ENCODE results near the gene ALAD. TPM values are rescaled to one million over a fixed set of nuclear protein-coding genes. Genes with fewer than 3 reads are reported as not detected.

The ALAD gene
- total RNA-seq, 1 experiment from 2014 or later: 21.0 TPM

- H3K27me3 ChIP-seq (ENCODE audit: low read length): no peaks in the 10 kb centered on the region
- DNase-seq: no peak
- H3K36me3 ChIP-seq (ENCODE audit: insufficient read depth, low read length): no peaks in the 10 kb centered on the region
- no peak overlapping the region for H2AFZ ChIP-seq (ENCODE audit: low read length)
- peaks cover 8% of the 10 kb centered on the region for H3K4me1 ChIP-seq (ENCODE audit: low read length)
- no peaks in the 10 kb centered on the region for H3K9me3 ChIP-seq (ENCODE audit: low read length)
- no peaks in the 10 kb centered on the region for H3K79me2 ChIP-seq (ENCODE audit: low read length)
- H3K4me3 ChIP-seq (ENCODE audit: low read length): no peak overlapping the region
- no peak overlapping the region for H3K27ac ChIP-seq (ENCODE audit: low read length)
- H3K9me2 ChIP-seq (replicated peaks; ENCODE audit: insufficient read depth, low read length): no peaks in the 10 kb centered on the region
- no peak overlapping the region for H3K4me2 ChIP-seq (ENCODE audit: low read depth, low read length, poor library complexity, severe bottlenecking)
- H4K20me1 ChIP-seq (ENCODE audit: insufficient read depth, low read depth, low read length): no peaks in the 10 kb centered on the region
- H3K9ac ChIP-seq (ENCODE audit: low read length): no peak overlapping the region
Measured at GRCh38 chr9:113352006-113352405, 49.1 kb downstream of the ALAD start.

GRCh38 chr9:113350937-113351336, 50.1 kb downstream of the ALAD start:
- Histone ChIP-seq H3K9me3 (ENCODE audit: low read length) (no peaks in the 10 kb centered on the region), H3K9me2 (replicated peaks; ENCODE audit: insufficient read depth, low read length) (no peaks in the 10 kb centered on the region), H3K4me3 (ENCODE audit: low read length) (no peak overlapping the region), H4K20me1 (ENCODE audit: insufficient read depth, low read depth, low read length) (no peaks in the 10 kb centered on the region), H3K79me2 (ENCODE audit: low read length) (no peaks in the 10 kb centered on the region), H3K9ac (ENCODE audit: low read length) (no peak overlapping the region), H2AFZ (ENCODE audit: low read length) (no peak overlapping the region), H3K4me2 (ENCODE audit: low read depth, low read length, poor library complexity, severe bottlenecking) (no peak overlapping the region), H3K4me1 (ENCODE audit: low read length) (peaks cover 8% of the 10 kb centered on the region), H3K27ac (ENCODE audit: low read length) (no peak overlapping the region), H3K36me3 (ENCODE audit: insufficient read depth, low read length) (no peaks in the 10 kb centered on the region), H3K27me3 (ENCODE audit: low read length) (no peaks in the 10 kb centered on the region)
- no peak for DNase-seq

DNA sequence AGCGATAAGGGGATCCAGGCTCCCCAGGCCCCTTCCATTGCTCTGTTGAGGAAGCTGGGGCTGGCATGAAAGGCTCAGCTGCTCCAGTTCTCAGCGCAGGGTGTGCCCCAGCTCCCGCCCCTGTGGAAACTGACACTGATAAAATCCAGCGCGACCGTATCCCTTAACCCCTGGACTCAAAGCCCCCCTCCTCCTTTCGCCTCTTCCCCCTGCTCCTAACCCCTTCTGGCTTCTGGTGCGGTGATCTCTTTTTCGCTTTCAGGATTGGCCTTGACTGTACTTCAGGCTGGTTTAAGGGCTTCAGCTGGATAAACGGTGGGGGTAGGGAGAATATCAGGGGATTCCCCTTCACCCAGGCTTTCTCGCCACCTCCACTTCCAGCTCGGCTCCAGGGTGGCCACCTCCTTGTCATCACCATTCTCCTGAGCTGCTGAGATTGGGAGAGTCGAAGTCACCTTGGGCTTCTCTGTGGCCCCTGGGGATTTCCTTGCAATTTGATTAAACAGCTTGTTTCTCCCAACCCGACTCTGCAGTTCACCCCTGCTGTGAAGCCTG, 50.9 kb downstream of the ALAD start:
- no peak for DNase-seq
- H3K4me1 ChIP-seq (ENCODE audit: low read length): peaks cover 8% of the 10 kb centered on the region
- H2AFZ ChIP-seq (ENCODE audit: low read length): no peak overlapping the region
- H3K4me3 ChIP-seq (ENCODE audit: low read length): no peak overlapping the region
- no peaks in the 10 kb centered on the region for H3K27me3 ChIP-seq (ENCODE audit: low read length)
- no peak overlapping the region for H3K9ac ChIP-seq (ENCODE audit: low read length)
- H3K36me3 ChIP-seq (ENCODE audit: insufficient read depth, low read length): no peaks in the 10 kb centered on the region
- no peaks in the 10 kb centered on the region for H3K9me3 ChIP-seq (ENCODE audit: low read length)
- H3K4me2 ChIP-seq (ENCODE audit: low read depth, low read length, poor library complexity, severe bottlenecking): no peak overlapping the region
- no peaks in the 10 kb centered on the region for H3K9me2 ChIP-seq (replicated peaks; ENCODE audit: insufficient read depth, low read length)
- H3K79me2 ChIP-seq (ENCODE audit: low read length): no peaks in the 10 kb centered on the region
- no peaks in the 10 kb centered on the region for H4K20me1 ChIP-seq (ENCODE audit: insufficient read depth, low read depth, low read length)
- H3K27ac ChIP-seq (ENCODE audit: low read length): no peak overlapping the region

GRCh38 chr9:113349445-113350094, 51.5 kb downstream of the ALAD start, which contains the start of gene BSPRY:
Gene BSPRY, plus strand, starts transcription at chr9:113349541. Its CDS starts 39 bp downstream, at chr9:113349580.
- Histone ChIP-seq H3K4me1 (ENCODE audit: low read length) (peaks cover 8% of the 10 kb centered on the region), H3K9me3 (ENCODE audit: low read length) (no peaks in the 10 kb centered on the region), H4K20me1 (ENCODE audit: insufficient read depth, low read depth, low read length) (no peaks in the 10 kb centered on the region), H3K36me3 (ENCODE audit: insufficient read depth, low read length) (no peaks in the 10 kb centered on the region), H3K9me2 (replicated peaks; ENCODE audit: insufficient read depth, low read length) (no peaks in the 10 kb centered on the region), H3K4me2 (ENCODE audit: low read depth, low read length, poor library complexity, severe bottlenecking) (no peak within 1 kb of the TSS), H3K27me3 (ENCODE audit: low read length) (no peaks in the 10 kb centered on the region), H3K79me2 (ENCODE audit: low read length) (no peaks in the 10 kb centered on the region), H3K4me3 (ENCODE audit: low read length) (no peak within 1 kb of the TSS), H3K9ac (ENCODE audit: low read length) (no peak within 1 kb of the TSS), H3K27ac (ENCODE audit: low read length) (no peak within 1 kb of the TSS), H2AFZ (ENCODE audit: low read length) (no peak within 1 kb of the TSS)
- no peak for DNase-seq

DNA sequence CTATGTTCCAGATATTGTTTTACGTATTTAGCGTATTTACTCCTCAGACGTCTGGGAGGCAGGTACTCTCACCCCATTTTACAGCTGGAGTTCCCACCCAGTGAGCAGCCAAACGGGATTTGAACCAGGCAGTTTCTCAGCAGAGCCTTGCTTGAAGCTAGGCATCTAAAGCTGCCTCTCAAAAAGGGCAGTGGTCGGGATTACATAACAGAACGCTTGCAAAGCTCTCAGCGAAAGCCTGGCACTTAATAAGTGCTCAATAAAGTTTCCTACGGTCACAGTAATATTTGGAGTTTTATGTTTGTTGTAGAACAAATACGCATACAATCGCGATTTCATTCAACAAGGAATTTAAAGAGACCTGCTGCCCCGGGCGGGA, 52.0 kb downstream of the ALAD start:
- Histone ChIP-seq H3K27me3 (ENCODE audit: low read length) (no peaks in the 10 kb centered on the region), H3K79me2 (ENCODE audit: low read length) (no peaks in the 10 kb centered on the region), H3K9me2 (replicated peaks; ENCODE audit: insufficient read depth, low read length) (no peaks in the 10 kb centered on the region), H3K9me3 (ENCODE audit: low read length) (no peaks in the 10 kb centered on the region), H3K27ac (ENCODE audit: low read length) (no peak overlapping the region), H3K4me1 (ENCODE audit: low read length) (peaks cover 8% of the 10 kb centered on the region), H3K36me3 (ENCODE audit: insufficient read depth, low read length) (no peaks in the 10 kb centered on the region), H3K4me2 (ENCODE audit: low read depth, low read length, poor library complexity, severe bottlenecking) (no peak overlapping the region), H3K4me3 (ENCODE audit: low read length) (no peak overlapping the region), H3K9ac (ENCODE audit: low read length) (no peak overlapping the region), H2AFZ (ENCODE audit: low read length) (no peak overlapping the region), H4K20me1 (ENCODE audit: insufficient read depth, low read depth, low read length) (no peaks in the 10 kb centered on the region)
- DNase-seq: no peak

DNA sequence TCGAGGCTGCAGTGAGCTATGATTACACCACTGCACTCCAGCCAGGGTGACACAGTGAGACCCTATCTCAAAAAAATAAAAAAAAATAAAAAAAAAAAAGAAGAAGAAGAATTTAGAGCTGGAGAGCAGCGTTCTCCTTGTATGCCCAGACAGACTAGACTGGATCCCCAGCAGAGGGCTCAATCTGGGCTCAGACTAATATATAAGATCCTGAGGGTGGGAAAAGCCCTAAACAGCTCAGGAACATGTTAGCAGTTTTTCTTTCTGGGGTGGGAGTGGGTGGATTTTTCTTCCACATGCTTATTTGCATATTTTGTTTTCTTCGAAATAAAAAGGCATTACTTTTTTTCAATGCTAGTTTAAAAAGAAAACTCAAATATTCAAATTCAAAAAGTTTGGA, 52.6 kb downstream of the ALAD start:
- Histone ChIP-seq H3K27me3 (ENCODE audit: low read length) (no peaks in the 10 kb centered on the region), H3K9ac (ENCODE audit: low read length) (no peak overlapping the region), H3K4me3 (ENCODE audit: low read length) (no peak overlapping the region), H3K4me1 (ENCODE audit: low read length) (peaks cover 8% of the 10 kb centered on the region), H3K9me2 (replicated peaks; ENCODE audit: insufficient read depth, low read length) (no peaks in the 10 kb centered on the region), H3K4me2 (ENCODE audit: low read depth, low read length, poor library complexity, severe bottlenecking) (no peak overlapping the region), H4K20me1 (ENCODE audit: insufficient read depth, low read depth, low read length) (no peaks in the 10 kb centered on the region), H3K79me2 (ENCODE audit: low read length) (no peaks in the 10 kb centered on the region), H3K9me3 (ENCODE audit: low read length) (no peaks in the 10 kb centered on the region), H2AFZ (ENCODE audit: low read length) (no peak overlapping the region), H3K27ac (ENCODE audit: low read length) (no peak overlapping the region), H3K36me3 (ENCODE audit: insufficient read depth, low read length) (no peaks in the 10 kb centered on the region)
- no peak for DNase-seq

DNA sequence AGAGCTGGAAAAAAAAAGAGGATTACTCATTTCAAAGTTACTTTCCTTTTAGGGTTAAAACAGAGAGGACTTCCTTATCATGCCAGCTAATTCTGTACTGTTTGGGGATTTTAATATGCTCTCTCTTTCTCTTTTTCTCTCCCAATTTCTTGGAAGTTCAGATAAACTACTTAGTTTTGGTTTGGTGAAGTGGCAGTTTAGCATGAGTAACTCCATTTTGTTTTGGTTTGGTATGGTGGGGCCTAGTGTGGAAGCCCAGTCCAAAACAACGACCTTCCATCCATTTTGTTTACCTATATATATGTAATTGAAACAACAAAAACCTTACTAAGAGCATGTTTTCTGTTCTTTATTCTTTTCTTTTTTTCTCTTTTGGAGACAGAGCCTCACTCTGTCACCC, 55.4 kb downstream of the ALAD start:
- no peaks in the 10 kb centered on the region for H3K9me3 ChIP-seq (ENCODE audit: low read length)
- H3K4me2 ChIP-seq (ENCODE audit: low read depth, low read length, poor library complexity, severe bottlenecking): no peak overlapping the region
- DNase-seq: no peak
- no peaks in the 10 kb centered on the region for H3K9me2 ChIP-seq (replicated peaks; ENCODE audit: insufficient read depth, low read length)
- no peaks in the 10 kb centered on the region for H3K36me3 ChIP-seq (ENCODE audit: insufficient read depth, low read length)
- no peaks in the 10 kb centered on the region for H3K27me3 ChIP-seq (ENCODE audit: low read length)
- H2AFZ ChIP-seq (ENCODE audit: low read length): no peak overlapping the region
- H3K4me1 ChIP-seq (ENCODE audit: low read length): peaks cover 1% of the 10 kb centered on the region
- no peak overlapping the region for H3K9ac ChIP-seq (ENCODE audit: low read length)
- H4K20me1 ChIP-seq (ENCODE audit: insufficient read depth, low read depth, low read length): no peaks in the 10 kb centered on the region
- no peak overlapping the region for H3K4me3 ChIP-seq (ENCODE audit: low read length)
- no peak overlapping the region for H3K27ac ChIP-seq (ENCODE audit: low read length)
- H3K79me2 ChIP-seq (ENCODE audit: low read length): no peaks in the 10 kb centered on the region

GRCh38 chr9:113345190-113345589, 55.9 kb downstream of the ALAD start:
- DNase-seq: no peak

More at GRCh38 chr9:113345190-113345589, 55.9 kb downstream of the ALAD start:
- H4K20me1 ChIP-seq (ENCODE audit: insufficient read depth, low read depth, low read length): no peaks in the 10 kb centered on the region
- H3K4me2 ChIP-seq (ENCODE audit: low read depth, low read length, poor library complexity, severe bottlenecking): no peak overlapping the region
- no peaks in the 10 kb centered on the region for H3K27me3 ChIP-seq (ENCODE audit: low read length)
- H3K4me3 ChIP-seq (ENCODE audit: low read length): no peak overlapping the region
- no peak overlapping the region for H3K27ac ChIP-seq (ENCODE audit: low read length)
- H2AFZ ChIP-seq (ENCODE audit: low read length): no peak overlapping the region
- peaks cover 5% of the 10 kb centered on the region for H3K4me1 ChIP-seq (ENCODE audit: low read length)
- no peaks in the 10 kb centered on the region for H3K79me2 ChIP-seq (ENCODE audit: low read length)
- no peaks in the 10 kb centered on the region for H3K9me3 ChIP-seq (ENCODE audit: low read length)
- no peaks in the 10 kb centered on the region for H3K9me2 ChIP-seq (replicated peaks; ENCODE audit: insufficient read depth, low read length)
- H3K9ac ChIP-seq (ENCODE audit: low read length): no peak overlapping the region
- no peaks in the 10 kb centered on the region for H3K36me3 ChIP-seq (ENCODE audit: insufficient read depth, low read length)
